Activated naive CD8-positive, alpha-beta T cell treated with anti-CD3 and anti-CD28 coated beads, Interleukin-2, amount 50 U/mL, for 16 hours (primary cell): ENCODE data around the gene PRSS1.
"Not testable (repeated sequence)": the region's sequence is repeated elsewhere in the genome, so short reads cannot be mapped to it uniquely, and the experiment has no call there.

Experiments used
- DNase-seq: peaks from one replicate; pipeline ENCODE4 v3.0.0-alpha.2; 2020; ENCODE audit warnings: low read depth, low spot score

PRSS1 gene

DNA sequence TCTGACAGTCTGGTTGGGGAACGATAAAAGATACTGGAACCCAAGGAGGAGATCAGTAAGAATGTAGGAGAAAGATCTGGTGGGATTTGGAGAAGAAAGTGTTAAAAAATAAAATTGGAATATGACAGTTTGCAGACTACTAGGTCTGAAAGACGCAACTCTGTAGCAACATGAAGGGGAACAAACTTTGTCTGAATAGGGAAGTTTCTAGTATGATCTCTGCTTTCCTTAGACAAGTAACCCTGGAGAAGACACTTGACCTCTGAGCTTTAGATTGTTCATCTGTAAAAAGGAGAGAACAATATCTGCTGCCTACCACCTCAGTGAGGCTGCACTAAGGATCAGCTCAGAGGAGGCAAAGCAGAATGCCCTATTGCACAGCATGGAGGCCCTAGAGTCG is 3.0 kb upstream of the PRSS1 start:
- DNase-seq = no peak

DNA sequence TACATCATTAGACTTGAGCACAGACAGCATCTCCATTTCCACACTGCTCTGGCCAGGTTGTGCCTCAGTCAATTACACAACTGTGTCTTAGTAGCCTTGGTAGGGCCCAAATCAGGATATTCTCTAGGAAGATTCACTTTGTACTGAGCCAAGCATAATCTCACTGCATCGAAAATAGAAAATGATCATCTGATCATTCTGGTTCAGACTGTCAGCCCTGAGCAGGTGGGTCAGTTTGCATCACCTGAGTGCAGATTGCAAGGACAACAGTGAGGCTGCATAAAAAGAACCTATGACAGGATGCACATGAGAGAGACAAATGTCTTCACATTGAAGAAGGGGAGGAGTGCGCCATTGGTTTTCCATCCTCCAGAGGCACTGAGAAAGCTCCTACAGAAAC is 862 bp upstream of the PRSS1 start:
- DNase-seq = not testable (repeated sequence)

DNA sequence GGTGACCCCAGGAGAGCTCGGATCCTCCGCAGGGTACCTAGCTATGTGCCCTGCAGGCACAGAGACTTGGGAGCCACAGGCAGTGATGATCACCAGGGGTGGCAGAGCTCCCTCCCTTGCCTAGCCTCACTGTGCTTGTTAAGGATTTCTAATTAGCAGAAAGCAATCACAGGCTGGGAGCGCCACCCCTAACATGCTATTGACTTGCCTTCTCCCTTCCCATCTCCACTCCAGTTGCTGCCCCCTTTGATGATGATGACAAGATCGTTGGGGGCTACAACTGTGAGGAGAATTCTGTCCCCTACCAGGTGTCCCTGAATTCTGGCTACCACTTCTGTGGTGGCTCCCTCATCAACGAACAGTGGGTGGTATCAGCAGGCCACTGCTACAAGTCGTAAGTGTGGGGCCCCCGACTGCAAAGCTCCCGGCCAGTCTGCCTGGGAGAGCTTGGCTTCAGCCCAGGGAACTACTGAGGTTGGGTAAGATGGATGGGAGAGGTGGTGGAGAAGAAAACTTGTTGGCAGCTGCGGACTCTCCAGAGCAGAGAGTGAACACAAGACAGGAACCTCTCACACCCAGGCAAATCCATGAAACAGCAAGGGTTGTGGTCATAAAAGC is 1.2 kb downstream of the PRSS1 start:
- no peak for DNase-seq

DNA sequence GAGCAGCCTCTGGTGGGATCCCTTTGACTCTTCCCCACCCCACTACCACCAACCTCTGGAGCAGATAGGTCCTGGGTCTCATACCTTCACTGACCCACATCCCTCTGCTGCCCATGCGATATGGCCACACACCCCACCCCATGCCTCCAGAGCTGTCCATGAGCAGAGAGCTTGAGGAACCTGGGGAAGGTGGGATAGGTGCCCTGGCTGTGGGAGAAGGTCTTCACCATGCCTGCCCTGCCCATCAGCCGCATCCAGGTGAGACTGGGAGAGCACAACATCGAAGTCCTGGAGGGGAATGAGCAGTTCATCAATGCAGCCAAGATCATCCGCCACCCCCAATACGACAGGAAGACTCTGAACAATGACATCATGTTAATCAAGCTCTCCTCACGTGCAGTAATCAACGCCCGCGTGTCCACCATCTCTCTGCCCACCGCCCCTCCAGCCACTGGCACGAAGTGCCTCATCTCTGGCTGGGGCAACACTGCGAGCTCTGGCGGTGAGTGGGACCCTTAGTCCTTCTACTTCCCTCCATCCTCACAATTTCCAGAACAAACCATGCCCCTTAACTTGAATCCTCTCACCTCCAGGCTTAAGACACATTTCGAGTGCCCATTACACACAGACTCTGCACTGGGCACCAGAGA is 2.4 kb downstream of the PRSS1 start:
- DNase-seq = not testable (repeated sequence)

DNA sequence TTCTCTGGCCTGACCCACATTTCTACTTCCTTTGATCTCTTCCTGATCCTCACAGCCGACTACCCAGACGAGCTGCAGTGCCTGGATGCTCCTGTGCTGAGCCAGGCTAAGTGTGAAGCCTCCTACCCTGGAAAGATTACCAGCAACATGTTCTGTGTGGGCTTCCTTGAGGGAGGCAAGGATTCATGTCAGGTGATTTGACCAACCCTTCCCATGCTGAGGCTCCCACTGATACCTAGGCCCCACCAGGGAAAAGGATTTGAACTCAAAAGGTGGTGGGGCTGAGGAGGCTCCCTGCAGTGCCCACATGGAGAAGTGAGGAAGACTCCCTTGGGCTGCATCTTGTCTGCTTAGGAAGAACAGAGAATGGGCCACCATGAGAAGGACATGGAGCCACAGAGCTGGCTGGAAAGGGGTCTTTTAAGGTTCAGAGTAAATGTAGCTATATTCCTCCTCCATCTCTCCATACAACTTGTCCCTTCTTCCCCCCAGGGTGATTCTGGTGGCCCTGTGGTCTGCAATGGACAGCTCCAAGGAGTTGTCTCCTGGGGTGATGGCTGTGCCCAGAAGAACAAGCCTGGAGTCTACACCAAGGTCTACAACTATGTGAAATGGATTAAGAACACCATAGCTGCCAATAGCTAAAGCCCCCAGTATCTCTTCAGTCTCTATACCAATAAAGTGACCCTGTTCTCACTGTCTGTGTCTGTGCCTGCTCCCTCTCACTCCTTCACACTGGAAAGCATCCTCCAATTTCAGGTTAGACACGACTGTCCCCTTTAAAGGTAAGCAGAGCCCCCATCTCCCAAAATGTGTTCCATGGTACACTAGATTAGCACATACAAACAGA is 3.3 kb downstream of the PRSS1 start:
- no peak for DNase-seq

DNA sequence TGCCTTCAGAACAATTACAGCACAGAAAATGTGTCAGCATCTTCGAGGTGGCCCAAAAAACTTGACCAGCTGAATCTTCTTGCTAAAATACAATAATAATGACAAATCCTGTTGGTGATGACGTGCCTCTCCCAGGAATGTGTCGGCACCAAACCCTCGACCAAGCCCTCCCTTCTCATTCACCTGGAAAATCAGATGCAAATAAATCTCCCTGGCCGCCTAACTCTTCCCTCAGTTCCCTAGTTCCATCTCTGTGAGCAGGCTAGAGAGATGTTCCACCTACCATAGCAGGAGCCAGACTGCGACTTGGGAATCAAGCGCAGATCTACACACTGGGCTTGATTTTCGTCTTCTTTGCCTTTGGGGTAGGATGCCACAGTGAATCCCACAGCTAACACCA is 4.1 kb downstream of the PRSS1 start:
- DNase-seq = no peak

DNA sequence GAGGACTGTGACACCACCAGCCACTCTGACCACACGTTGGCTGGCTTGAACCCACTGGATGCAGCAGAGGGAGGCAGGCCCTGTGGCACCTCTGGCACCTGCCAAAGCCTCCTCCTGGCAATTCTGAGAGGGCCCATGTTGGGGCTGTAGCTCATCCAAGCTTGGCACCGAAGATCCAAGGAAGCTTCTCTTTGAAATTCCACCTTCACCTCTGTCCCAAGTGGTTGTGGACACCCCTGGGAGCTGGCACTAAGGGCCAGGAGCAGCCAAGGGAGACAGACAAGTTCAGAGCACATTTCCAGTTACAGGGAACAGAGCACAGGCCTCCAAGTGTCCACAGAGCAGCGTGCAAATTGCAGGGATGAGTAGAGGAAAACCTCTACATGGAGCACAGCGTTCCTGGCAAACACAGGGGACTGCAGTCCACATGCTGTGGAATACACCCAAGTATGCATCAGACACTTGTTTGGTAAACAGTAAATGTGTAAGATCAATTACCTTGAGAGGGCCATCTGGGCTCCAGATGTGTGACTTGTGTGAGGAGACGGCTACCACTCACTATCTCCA is 4.7 kb downstream of the PRSS1 start:
- DNase-seq = not testable (repeated sequence)

DNA sequence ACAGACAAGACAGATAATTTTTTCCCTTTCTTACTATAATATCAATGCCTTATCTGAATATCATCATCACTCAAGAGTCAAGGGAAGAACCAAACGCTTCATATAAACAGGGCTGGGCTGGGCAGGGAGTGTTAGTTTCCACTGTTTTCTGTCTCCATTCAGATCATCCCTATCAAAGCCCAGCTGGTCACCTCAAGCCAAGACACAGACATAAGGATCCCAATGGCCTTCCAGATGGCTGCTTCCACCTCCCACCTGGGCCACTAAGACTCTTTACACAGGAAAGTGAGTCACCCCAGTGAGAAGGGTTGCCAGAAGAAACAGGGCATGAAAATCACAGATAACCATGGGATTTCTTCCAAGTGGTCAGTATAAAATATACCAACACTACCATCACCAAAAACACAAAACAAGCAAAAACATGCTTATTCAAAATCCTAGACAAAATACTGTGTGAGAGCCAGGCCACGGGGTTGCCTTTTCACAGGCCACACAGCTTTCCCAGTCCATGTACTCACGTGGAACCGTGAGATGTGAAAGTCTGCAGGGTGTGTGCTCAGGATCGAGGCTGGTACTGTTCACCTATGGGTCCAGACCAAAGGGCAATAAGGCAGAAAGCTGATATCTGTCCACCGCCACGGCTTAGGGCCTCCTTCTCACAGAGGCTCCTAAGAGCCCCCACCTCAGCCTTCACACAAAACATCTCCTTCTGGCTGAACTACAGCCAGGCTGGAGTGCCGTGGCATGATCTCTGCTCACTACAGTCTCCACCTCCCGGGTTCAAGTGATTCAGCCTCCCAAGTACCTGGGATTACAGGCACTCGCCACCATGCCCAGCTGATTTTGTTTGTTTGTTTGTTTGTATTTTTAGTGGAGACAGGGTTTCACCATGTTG is 5.7 kb downstream of the PRSS1 start:
- no peak for DNase-seq

DNA sequence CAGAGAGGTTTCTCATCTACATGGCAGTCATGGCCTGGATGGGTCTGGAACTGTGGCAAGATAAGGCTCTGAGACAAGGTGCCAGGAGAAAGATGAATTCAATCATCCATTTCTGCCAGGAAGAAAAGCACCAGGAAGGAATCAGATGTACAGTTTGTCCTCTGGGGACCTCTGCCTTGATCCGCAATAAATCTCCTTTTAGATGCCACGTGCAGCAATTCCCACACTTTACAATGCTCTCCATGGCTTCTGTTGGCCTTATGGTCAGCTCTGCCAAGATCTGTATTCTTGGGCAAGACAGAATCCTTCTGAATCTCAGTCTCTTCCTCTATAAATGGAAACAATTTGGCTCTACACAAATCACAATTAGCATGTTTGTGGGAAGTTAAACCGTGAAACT is 9.0 kb downstream of the PRSS1 start:
- not testable (repeated sequence) for DNase-seq

DNA sequence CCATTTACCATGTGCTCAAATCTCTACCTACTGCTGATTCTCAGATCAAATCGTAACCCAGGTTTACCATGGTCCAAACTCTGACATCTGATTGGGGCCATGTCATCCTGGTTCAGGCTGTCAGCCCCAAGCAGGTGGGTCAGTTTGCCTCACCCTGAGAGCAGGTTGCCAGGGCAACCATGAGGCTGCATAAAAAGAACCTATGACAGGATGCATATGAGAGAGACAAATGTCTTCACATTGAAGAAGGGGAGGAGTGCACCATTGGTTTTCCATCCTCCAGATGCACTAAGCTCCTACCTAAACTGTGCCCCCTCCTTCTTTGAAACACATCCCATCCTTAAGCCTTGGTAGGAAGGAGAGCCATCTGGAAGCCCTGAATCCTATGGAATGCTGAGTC is 10.2 kb downstream of the PRSS1 start:
- DNase-seq = no peak

DNA sequence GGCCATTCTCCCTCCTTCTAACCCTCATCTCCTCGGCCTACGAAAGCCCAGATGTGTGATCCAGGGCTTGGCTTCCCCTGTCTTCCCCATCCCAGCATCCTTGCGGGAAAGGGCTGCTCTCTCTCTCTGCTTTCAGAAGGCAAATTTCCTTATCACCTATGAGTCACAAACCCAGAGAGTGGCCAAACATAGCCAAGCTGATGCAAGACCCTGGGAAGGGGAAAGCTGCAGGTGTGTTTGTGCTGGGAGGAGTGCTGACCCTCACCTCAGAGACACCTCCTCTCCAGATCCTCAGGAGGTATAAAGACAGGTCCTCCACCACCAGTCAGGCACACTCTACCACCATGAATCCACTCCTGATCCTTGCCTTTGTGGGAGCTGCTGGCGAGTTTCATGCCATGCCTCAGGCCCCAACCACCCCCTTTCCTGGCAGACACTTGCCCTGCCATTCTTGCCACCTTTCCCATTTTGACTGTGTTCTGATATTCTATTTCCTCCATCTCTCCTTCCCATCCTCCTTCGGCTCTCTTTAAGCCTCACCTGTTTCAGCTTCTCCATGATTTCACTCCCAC is 10.9 kb downstream of the PRSS1 start:
- DNase-seq = no peak

DNA sequence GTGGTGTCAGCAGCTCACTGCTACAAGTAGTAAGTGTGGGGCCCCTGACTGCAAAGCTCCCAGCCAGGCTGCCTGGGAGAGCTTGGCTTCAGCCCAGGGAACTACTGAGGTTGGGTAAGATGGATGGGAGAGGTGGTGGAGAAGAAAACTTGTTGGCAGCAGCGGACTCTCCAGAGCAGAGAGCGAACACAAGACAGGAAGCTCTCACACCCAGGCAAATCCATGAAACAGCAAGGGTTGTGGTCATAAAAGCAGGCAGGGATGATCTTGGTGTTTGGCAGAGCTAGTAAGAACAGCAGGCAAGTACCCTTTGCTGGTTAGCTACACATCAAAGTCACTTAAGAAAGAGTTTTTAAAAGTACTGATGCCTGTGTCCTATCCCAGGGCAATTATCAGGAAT is 12.3 kb downstream of the PRSS1 start:
- DNase-seq = not testable (repeated sequence)

DNA sequence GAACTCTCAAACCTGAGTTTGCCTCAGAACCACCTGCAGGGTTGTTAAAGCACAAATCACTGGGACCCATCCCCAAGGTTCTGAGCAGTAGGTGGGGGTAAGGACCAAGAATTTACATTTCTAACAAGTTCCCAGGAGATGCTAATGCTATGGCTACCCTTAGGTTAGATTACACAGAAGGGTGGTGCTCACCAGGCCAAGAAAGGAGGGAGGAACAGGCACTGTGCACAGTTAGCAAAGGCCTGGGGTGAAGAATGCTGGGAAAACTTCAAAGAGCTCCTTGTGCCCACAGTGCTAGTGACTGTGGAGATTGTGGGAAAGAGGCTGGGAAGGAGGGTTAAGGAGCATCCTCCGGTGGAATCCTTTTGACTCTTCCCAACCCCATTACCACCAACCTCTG is 12.8 kb downstream of the PRSS1 start:
- DNase-seq = no peak

DNA sequence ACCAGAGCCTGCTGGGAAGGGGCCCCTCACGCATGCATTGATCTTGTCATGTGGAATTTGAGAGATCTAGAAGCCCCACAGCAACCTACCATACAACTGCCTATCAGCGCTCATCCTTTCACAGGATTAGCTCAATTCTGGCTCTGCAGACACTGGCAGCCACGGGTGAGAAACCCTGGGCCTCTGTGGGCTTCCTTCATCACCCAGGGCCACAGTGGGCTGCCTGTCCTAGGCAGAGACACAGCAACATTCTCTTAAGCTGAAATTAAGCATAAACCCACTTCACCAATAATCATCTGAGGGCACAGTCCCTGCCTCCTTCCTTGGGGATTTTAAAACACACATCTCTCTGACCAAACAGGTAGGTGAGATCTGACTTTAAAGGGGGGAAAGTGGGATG is 18.2 kb downstream of the PRSS1 start:
- no peak for DNase-seq

DNA sequence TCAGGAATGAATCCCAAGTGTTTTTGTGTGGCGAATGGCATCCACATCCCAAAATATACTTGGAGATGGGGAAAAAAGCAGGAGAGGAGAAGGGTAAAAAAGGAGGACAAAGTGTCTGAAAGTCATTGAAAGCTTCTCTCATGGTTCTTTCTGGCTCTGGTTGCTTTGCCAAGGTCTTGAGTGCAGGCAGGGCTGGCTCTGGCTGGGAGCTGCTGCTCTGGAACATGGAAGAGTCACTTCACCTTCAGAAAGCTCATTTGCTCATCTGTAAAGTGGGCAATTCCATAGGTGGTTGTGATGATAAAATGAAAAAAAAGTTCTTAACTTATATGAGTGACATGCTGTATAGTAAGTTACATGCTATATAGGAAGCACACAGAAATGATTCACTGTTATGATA is 18.6 kb downstream of the PRSS1 start:
- no peak for DNase-seq

DNA sequence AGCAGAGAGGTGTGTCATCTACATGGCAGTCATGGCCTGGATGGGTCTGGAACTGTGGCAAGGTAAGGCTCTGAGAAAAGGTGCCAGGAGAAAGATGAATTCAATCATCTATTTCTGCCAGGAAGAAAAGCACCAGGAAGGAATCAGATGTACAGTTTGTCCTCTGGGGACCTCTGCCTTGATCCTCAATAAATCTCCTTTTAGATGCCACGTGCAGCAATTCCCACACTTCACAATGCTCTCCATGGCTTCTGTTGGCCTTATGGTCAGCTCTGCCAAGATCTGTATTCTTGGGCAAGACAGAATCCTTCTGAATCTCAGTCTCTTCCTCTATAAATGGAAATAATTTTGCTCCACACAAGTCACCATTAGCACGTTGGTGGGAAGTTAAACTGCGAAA is 19.6 kb downstream of the PRSS1 start:
- DNase-seq = not testable (repeated sequence)

DNA sequence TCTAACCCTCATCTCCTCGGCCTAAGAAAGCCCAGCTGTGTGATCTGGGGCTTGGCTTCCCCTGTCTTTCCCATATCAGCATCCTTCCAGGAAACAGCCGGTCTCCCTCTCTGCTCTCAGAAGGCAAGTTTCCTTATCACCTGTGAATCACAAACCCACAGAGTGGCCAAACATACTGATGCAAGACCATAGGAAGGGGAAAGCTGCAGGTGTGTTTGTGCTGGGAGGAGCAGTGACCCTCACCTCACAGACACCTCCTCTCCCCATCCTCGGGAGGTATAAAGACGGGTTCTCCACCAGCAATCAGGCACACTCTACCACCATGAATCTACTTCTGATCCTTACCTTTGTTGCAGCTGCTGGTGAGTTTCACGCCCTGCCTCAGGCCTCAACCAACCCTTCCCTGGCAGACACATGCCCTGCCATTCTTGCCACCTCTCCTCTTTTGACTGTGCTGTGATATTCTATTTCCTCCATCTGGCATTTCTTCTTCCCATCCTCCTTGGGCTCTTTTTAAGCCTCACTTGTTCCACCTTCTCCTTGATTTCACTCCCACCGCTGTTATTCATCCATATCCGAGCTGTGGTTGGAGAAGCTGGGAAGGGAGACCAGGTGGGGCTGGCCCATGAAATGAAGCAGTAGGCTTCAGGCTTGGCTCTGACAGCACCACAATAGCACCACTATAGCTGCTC is 21.5 kb downstream of the PRSS1 start, which contains the start of gene PRSS2:
Gene PRSS2 (plus strand): TSS at position 310 of the 692 bp plus-strand sequence. CDS start 13 bp downstream, at position 323.
- DNase-seq = no peak

DNA sequence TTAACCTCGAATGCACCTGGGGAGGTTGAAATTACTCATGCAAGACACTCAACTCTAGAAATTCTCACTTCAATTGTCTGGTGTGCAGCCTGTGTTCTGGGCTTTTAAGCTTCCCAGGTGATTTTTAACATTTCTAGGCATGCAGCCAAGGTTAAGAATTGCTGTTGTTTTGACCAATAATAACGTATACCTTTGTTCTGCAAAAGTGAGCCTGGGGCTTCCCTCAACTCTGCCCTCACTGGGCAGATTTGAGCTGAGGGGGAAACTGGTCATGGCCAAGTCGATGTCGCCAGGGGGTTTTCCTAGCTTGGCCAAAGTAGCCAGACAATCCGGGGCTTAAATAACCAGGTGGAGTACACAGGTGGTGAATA is 22.1 kb downstream of the PRSS1 start:
- no peak for DNase-seq

DNA sequence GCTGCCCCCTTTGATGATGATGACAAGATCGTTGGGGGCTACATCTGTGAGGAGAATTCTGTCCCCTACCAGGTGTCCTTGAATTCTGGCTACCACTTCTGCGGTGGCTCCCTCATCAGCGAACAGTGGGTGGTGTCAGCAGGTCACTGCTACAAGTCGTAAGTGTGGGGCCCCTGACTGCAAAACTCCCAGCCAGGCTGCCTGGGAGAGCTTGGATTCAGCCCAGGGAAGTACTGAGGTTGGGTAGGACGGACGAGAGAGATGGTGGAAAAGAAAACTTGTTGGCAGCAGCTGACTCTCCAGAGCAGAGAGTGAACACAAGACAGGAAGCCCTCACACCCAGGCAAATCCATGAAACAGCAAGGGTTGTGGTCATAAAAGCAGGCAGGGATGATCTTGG is 22.8 kb downstream of the PRSS1 start:
- no peak for DNase-seq

DNA sequence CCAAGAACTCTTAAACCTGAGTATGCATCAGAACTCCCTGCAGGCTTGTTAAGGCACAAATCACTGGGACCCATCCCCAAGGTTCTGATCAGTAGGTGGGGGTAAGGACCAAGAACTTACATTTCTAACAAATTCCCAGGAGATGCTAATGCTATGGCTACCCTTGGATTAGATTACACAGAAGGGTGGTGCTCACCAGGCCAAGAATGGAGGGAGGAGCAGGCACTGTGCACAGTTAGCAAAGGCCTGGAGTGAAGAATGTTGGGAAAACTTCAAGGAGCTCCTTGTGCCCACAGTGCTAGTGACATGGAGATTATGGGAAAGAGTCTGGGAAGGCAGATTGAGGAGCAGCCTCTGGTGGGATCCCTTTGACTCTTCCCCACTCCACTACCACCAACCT is 23.4 kb downstream of the PRSS1 start:
- no peak for DNase-seq
